Measurements from ENCODE around the gene SMPDL3B.

SMPDL3B gene

GRCh38 chr1:27940870-27941560 lies 6.2 kb downstream of the SMPDL3B start:
- DNase-seq (ENCODE audit: low spot score), result no peak

GRCh38 chr1:27941671-27942540 lies 7.1 kb downstream of the SMPDL3B start:
- DNase-seq (ENCODE audit: low spot score), result no peak

DNA sequence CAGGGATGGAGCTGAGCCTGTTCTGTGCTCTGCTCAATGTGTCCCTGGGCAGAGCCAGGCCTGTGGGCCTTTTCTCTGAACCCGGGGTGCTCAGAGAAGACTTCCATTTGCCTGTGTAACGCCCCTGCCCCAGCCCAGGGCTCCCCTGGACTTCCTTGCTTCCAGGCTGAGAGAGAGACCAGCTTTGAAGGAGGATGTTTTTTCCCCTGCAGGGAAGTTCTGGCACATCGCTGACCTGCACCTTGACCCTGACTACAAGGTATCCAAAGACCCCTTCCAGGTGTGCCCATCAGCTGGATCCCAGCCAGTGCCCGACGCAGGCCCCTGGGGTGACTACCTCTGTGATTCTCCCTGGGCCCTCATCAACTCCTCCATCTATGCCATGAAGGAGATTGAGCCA lies 10.2 kb downstream of the SMPDL3B start:
- DNase-seq (ENCODE audit: low spot score), result no peak

GRCh38 chr1:27949027-27949426 lies 14.2 kb downstream of the SMPDL3B start:
- DNase-seq (ENCODE audit: low spot score), result no peak

- no peak for DNase-seq (ENCODE audit: low spot score)
Observed at GRCh38 chr1:27951396-27951795, 16.6 kb downstream of the SMPDL3B start.

GRCh38 chr1:27952147-27952546 lies 17.3 kb downstream of the SMPDL3B start:
- DNase-seq (ENCODE audit: low spot score), result no peak

- no peak for DNase-seq (ENCODE audit: low spot score)
Observed at GRCh38 chr1:27954186-27954585, 19.4 kb downstream of the SMPDL3B start.

DNA sequence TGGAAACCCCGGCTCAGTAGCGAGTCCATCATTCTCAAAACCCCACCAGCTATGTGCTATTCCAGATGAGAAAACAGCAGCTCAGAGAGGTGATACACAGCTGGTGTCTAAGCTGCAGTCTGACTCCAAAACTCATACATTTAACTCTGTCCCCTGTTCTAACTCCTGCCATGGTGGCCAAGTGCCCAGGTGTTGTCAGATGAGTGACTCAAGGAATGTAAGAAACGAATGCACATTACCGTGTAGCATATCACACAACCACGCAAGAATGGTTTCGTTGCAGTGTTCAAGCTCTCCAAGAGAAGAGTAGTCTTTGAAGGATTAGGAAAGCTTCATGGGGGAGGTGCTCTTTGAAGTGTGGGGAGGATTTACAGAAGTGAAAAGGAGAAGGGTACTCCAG lies 20.3 kb downstream of the SMPDL3B start:
- DNase-seq (ENCODE audit: low spot score), result no peak

DNA sequence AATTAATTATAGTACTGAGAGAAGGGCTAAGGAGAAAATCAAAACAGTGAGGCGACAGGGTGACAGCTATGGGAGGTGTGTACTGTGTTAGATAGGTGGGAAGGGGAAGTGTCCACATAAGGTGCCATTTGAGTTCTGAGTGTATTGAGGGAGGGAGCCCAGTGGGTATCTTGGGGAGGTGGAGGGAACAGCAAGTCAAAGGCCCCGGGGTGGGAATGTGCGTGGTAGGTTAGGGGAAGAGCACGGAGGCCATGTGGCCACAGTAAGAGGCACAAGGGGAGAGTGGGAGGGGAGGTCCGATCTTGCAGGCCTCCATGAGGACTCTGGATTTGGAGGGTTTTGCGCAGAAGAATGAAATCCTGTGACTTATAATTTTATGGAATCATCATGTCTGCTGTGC lies 22.0 kb downstream of the SMPDL3B start:
- no peak for DNase-seq (ENCODE audit: low spot score)

DNA sequence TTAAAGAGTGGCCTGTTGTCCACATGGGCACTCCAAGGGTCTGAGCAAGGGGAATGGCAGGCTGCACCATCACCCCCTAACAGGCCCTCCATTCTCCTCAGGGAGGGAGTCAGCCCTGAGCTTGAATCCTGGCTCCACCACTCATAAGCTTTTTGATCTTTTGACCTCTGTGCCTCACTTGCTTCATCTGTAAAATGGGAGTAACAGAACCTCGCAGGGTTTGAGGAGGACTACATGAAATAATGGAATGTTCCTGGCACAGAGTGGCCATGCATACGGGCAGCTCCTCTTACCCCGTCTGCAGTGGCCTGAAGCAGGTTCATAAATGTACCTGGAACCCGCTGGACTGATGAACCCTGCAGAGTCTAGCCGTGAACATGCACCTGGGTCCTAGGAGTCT lies 22.9 kb downstream of the SMPDL3B start:
- no peak for DNase-seq (ENCODE audit: low spot score)

DNA sequence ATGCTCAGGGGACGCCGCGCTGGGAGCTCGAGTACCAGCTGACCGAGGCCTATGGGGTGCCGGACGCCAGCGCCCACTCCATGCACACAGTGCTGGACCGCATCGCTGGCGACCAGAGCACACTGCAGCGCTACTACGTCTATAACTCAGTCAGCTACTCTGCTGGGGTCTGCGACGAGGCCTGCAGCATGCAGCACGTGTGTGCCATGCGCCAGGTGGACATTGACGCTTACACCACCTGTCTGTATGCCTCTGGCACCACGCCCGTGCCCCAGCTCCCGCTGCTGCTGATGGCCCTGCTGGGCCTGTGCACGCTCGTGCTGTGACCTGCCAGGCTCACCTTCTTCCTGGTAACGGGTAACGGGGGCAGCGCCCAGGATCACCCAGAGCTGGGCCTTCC lies 23.7 kb downstream of the SMPDL3B start:
- DNase-seq (ENCODE audit: low spot score), result no peak

- DNase-seq (ENCODE audit: low spot score), result no peak
Observed at GRCh38 chr1:27959792-27960603, 25.2 kb downstream of the SMPDL3B start, which contains the start of gene XKR8. XKR8 (plus strand) TSS chr1:27959973; CDS start chr1:27960070, 97 bp downstream.

DNA sequence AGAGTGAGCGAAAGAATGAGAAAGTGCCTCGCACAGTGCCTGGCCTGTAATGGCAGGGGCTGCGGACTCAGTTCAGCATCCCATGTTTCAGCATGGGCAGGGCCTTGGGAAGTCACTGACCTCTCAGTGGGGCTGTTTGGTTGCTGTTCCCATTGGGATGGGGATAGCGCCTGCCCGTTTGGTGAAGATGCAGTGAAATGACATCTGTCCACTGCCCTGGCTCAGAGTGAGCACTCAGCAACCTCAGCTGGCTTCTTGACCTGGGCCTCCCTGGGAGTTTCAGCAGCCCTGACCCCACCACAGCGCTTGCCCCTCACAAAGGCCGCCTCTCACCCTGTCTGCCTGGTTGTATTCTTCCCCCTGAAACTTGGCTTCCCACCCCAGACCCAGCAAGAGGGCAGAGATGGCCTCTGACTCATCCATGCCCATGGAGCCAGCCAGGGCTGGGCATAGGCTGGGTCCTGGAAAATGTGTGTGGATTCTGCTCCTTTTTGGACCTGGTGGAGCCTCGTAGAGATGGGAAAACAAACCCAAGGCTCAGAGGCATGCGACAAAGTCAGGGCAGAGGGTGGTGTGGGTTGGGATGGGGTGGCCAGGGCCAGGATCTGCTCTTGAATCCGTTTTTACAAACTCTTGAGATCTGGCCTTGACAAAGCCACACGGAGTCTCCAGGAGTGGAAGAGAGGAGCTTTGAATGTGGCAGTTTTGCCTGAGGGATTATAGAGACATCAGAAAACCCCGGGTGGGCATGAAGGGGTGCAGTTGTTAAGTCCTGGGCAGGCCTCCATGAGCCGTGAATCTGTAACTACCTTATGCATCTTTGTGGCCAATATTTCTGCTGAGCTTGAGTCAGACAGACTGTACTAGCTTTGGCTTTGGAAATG lies 26.2 kb downstream of the SMPDL3B start:
- no peak for DNase-seq (ENCODE audit: low spot score)

- DNase-seq (ENCODE audit: low spot score), result no peak
Observed at GRCh38 chr1:27961646-27962221, 26.9 kb downstream of the SMPDL3B start.

- no peak for DNase-seq (ENCODE audit: low spot score)
Observed at GRCh38 chr1:27963393-27963792, 28.6 kb downstream of the SMPDL3B start.

DNA sequence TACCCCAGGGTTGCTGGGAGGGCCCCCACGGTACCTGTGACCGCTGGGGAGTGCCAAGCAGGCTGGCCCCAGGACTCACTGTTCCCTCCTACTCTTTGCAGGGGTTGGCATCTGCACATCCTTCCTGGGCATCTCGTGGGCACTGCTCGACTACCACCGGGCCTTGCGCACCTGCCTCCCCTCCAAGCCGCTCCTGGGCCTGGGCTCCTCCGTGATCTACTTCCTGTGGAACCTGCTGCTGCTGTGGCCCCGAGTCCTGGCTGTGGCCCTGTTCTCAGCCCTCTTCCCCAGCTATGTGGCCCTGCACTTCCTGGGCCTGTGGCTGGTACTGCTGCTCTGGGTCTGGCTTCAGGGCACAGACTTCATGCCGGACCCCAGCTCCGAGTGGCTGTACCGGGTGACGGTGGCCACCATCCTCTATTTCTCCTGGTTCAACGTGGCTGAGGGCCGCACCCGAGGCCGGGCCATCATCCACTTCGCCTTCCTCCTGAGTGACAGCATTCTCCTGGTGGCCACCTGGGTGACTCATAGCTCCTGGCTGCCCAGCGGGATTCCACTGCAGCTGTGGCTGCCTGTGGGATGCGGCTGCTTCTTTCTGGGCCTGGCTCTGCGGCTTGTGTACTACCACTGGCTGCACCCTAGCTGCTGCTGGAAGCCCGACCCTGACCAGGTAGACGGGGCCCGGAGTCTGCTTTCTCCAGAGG lies 31.8 kb downstream of the SMPDL3B start:
- DNase-seq (ENCODE audit: low spot score), result no peak

- DNase-seq (ENCODE audit: low spot score), result no peak
Observed at GRCh38 chr1:27967106-27967883, 32.5 kb downstream of the SMPDL3B start.

DNA sequence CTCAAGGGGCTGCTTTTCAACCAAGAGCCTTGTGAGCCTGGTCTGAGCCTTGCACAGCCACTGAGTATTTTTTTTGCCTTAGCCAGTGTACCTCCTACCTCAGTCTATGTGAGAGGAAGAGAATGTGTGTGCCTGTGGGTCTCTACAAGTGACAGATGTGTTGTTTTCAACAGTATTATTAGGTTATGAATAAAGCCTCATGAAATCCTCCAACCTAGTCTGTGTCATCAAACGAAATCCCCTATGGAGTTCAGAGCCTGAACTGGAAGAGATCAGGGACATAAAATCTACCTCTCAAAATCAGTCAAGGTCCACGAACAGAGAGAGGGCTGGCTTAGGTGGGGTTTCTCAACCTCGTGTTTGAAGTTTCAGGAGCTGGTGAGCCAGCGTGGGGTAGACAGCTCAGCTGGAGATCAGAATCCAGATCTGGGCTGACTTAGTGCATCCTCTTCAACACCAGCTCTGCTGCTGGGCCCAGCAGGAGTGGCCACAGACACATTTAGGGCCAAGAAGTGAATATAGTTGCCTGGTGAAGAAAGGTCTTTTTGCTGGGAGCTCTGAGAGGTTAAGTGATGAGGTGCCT lies 33.2 kb downstream of the SMPDL3B start:
- DNase-seq (ENCODE audit: low spot score), result no peak

GRCh38 chr1:27968692-27969091 lies 33.9 kb downstream of the SMPDL3B start:
- DNase-seq (ENCODE audit: low spot score), result no peak
